ENCODE measurements around the gene SPARC. TPM values are rescaled to one million over a fixed set of nuclear protein-coding genes. Genes with fewer than 3 reads are reported as not detected.
"Not testable (repeated sequence)": the region's sequence is repeated elsewhere in the genome, so short reads cannot be mapped to it uniquely, and the experiment has no call there.

Gene SPARC
- total RNA-seq, 4 donors from 2014 or later, result 47.6 to 177 (median 68.6) TPM

- Histone ChIP-seq H3K4me1 (no peaks in the 10 kb centered on the region), H3K27ac (no peak overlapping the region), H3K36me3 (no peaks in the 10 kb centered on the region), H3K9me3 (no peaks in the 10 kb centered on the region), H3K4me3 (no peak overlapping the region), H3K27me3 (no peaks in the 10 kb centered on the region)
- DNase-seq, result no peak
- TF ChIP-seq POLR2A (IDR thresholded peaks at IDR 0.05) (no peak), CTCF (IDR thresholded peaks at IDR 0.05) (no peak)
Observed at GRCh38 chr5:151694035-151694485, 7.3 kb upstream of the SPARC start.

- H3K36me3 ChIP-seq, result no peaks in the 10 kb centered on the region
- DNase-seq, result no peak
- H3K27me3 ChIP-seq, result no peaks in the 10 kb centered on the region
- no peak overlapping the region for H3K27ac ChIP-seq
- H3K4me3 ChIP-seq, result no peak overlapping the region
- TF ChIP-seq POLR2A (IDR thresholded peaks at IDR 0.05), result no peak
- no peak for TF ChIP-seq CTCF (IDR thresholded peaks at IDR 0.05)
- H3K4me1 ChIP-seq, result no peaks in the 10 kb centered on the region
- no peaks in the 10 kb centered on the region for H3K9me3 ChIP-seq
Observed at GRCh38 chr5:151692312-151692711, 5.6 kb upstream of the SPARC start.

- no peak for TF ChIP-seq CTCF (IDR thresholded peaks at IDR 0.05)
- DNase-seq, result no peak
- no peak overlapping the region for H3K4me3 ChIP-seq
- H3K4me1 ChIP-seq, result no peaks in the 10 kb centered on the region
- no peaks in the 10 kb centered on the region for H3K9me3 ChIP-seq
- H3K36me3 ChIP-seq, result no peaks in the 10 kb centered on the region
- no peaks in the 10 kb centered on the region for H3K27me3 ChIP-seq
- no peak overlapping the region for H3K27ac ChIP-seq
Observed at GRCh38 chr5:151691706-151692105, 5.0 kb upstream of the SPARC start.

- DNase-seq, result not testable (repeated sequence)
Observed at GRCh38 chr5:151689591-151689990, 2.9 kb upstream of the SPARC start.

GRCh38 chr5:151688436-151688835 lies 1.7 kb upstream of the SPARC start:
- Histone ChIP-seq H3K4me1 (peaks cover 0 to 7% (median 0%) of the 10 kb centered on the region in 4 donors), H3K9me3 (no peaks in the 10 kb centered on the region), H3K36me3 (no peaks in the 10 kb centered on the region), H3K27me3 (no peaks in the 10 kb centered on the region), H3K4me3 (no peak overlapping the region), H3K27ac (no peak overlapping the region)
- TF ChIP-seq CTCF (IDR thresholded peaks at IDR 0.05), result no peak
- TF ChIP-seq POLR2A (IDR thresholded peaks at IDR 0.05), result no peak
- DNase-seq, result no peak

More at GRCh38 chr5:151689591-151689990, 2.9 kb upstream of the SPARC start:
- not testable (repeated sequence) for H3K27ac ChIP-seq, H3K4me3 ChIP-seq, H3K27me3 ChIP-seq, H3K9me3 ChIP-seq, H3K36me3 ChIP-seq, H3K4me1 ChIP-seq

- no peaks in the 10 kb centered on the region for H3K36me3 ChIP-seq
- peak overlapping the region; percentile 26 to 55 (median 42) for H3K4me3 ChIP-seq
- H3K9me3 ChIP-seq, result no peaks in the 10 kb centered on the region
- no peaks in the 10 kb centered on the region for H3K27me3 ChIP-seq
- TF ChIP-seq CTCF (IDR thresholded peaks at IDR 0.05) (no peak), POLR2A (IDR thresholded peaks at IDR 0.05) (no peak)
- H3K27ac ChIP-seq, result peak overlapping the region; percentile 66 to 89 (median 80)
- no peak for DNase-seq
- peaks cover 0 to 13% (median 0%) of the 10 kb centered on the region in 4 donors for H3K4me1 ChIP-seq
Observed at GRCh38 chr5:151685749-151686673, 704 bp downstream of the SPARC start.

All from Peyer's patch (tissue), 4 donors.